Fibroblast of villous mesenchyme (primary cell): ENCODE results near the gene ARFRP1. TPM values are rescaled to one million over a fixed set of nuclear protein-coding genes. Genes with fewer than 3 reads are reported as not detected.
"Not testable (repeated sequence)": the region's sequence is repeated elsewhere in the genome, so short reads cannot be mapped to it uniquely, and the experiment has no call there.

Experiments used
- DNase-seq: peaks from one replicate; pipeline ENCODE4 v3.0.0-alpha.2; 2010; ENCODE audit warnings: low read depth
- H3K4me3 ChIP-seq: 2 replicates; pipeline ENCODE4 v1.5.1; 2011; ENCODE audit warnings: low read depth, mild to moderate bottlenecking, low read length
- CTCF ChIP-seq: IDR thresholded peaks from 2 replicates; pipeline ENCODE4 v1.5.1; 2012; ENCODE audit warnings: low read depth, mild to moderate bottlenecking, low read length; ENCODE audit not compliant: insufficient read depth
- total RNA-seq: library from RNA; depleted of rRNA; stranded (reverse); fragments of >200 nt; gene quantifications from 2 replicates; pipeline ENCODE4 v1.2.3, GENCODE V29; 2012

Gene ARFRP1
- total RNA-seq, 1 donor: 24.2 TPM

GRCh38 chr20:63663332-63664066 lies 44.3 kb downstream of the ARFRP1 start:
- DNase-seq: no peak
- H3K4me3 ChIP-seq: no peak overlapping the region

GRCh38 chr20:63662813-63663189 lies 45.0 kb downstream of the ARFRP1 start:
- DNase-seq: no peak
- TF ChIP-seq CTCF: no peak
- no peak overlapping the region for H3K4me3 ChIP-seq

More at GRCh38 chr20:63663332-63664066, 44.3 kb downstream of the ARFRP1 start:
- TF ChIP-seq CTCF: no peak

GRCh38 chr20:63661959-63662812 lies 45.6 kb downstream of the ARFRP1 start:
- no peak for DNase-seq
- H3K4me3 ChIP-seq: no peak overlapping the region
- TF ChIP-seq CTCF: no peak

- no peak overlapping the region for H3K4me3 ChIP-seq
- TF ChIP-seq CTCF: no peak
- DNase-seq: no peak
Observed at GRCh38 chr20:63661108-63661507, 46.7 kb downstream of the ARFRP1 start.

GRCh38 chr20:63660622-63661021 lies 47.2 kb downstream of the ARFRP1 start:
- DNase-seq: no peak
- no peak overlapping the region for H3K4me3 ChIP-seq
- no peak for TF ChIP-seq CTCF

- DNase-seq, H3K4me3 ChIP-seq: not testable (repeated sequence)
Observed at GRCh38 chr20:63660174-63660573, 47.6 kb downstream of the ARFRP1 start.

- H3K4me3 ChIP-seq: peak overlapping the region; percentile 91
- DNase-seq: no peak
- TF ChIP-seq CTCF: no peak
Observed at GRCh38 chr20:63659370-63659769, 48.4 kb downstream of the ARFRP1 start.
